Posterior vena cava (tissue), 2 donors: Measurements from ENCODE around the gene OR14A2. TPM values are rescaled to one million over a fixed set of nuclear protein-coding genes. Genes with fewer than 3 reads are reported as not detected.
"Not testable (repeated sequence)": the region's sequence is repeated elsewhere in the genome, so short reads cannot be mapped to it uniquely, and the experiment has no call there.

Experiments
- DNase-seq: peaks from one replicate; pipeline ENCODE4 v3.0.0-alpha.2; 2020; ENCODE audit warnings: low spot score
- intact Hi-C, 2 donors: fragments of 100-400 bp; cut with DNase I; formaldehyde crosslinking; loops; one replicate each; pipeline versions ENCODE4 v1.14.1 to v1.14.2; 2022 to 2023
- long read RNA-seq, 2 donors: library from polyadenylated mRNA; unstranded; transcript quantifications; one replicate each; pipeline ENCODE4 v2.0.0, GENCODE V29; 2020 to 2021
- total RNA-seq, 2 donors: library from RNA; stranded (reverse); fragmentation: NEBNext Ultra II Directional; extraction: Animal tissue kit (Norgen Biotek cat#: 25700); gene quantifications; one replicate each; pipeline ENCODE4 v1.2.1, GENCODE V29; 2021
- donor health status: DM: yes; HTN: yes; CAD: no.
- donor health status: DM: yes; HTN: yes; CAD: no.

OR14A2 gene
- total RNA-seq = not detected
- long read RNA-seq, donor 1 = 0 reads
- long read RNA-seq, donor 2 = 0 reads

- intact Hi-C loops = no loop called here
- no peak for DNase-seq
Observed at GRCh38 chr1:247748041-247748440, at the start of gene OR14A2. TSS of gene OR14A2 (minus strand) at chr1:247748141.

GRCh38 chr1:247797518-247797917 lies 49.6 kb upstream of the OR14A2 start:
- DNase-seq = no peak
- intact Hi-C loops = no loop called here

GRCh38 chr1:247769603-247770002 lies 21.7 kb upstream of the OR14A2 start:
- intact Hi-C loops = no loop called here
- DNase-seq = no peak

- intact Hi-C loops = no loop called here
- DNase-seq = no peak
Observed at GRCh38 chr1:247760456-247760855, 12.5 kb upstream of the OR14A2 start, which contains the start of gene OR1C1. TSS of gene OR1C1 (minus strand) at chr1:247760556. CDS start at chr1:247758406, 2,150 bp downstream.

GRCh38 chr1:247754311-247754710 lies 6.4 kb upstream of the OR14A2 start:
- intact Hi-C loops, DNase-seq: not testable (repeated sequence)

- intact Hi-C loops = no loop called here
- DNase-seq = no peak
Observed at GRCh38 chr1:247749870-247750269, 1.9 kb upstream of the OR14A2 start.

- no peak for DNase-seq
- intact Hi-C loops = no loop called here
Observed at GRCh38 chr1:247747616-247748015, 325 bp downstream of the OR14A2 start.

- intact Hi-C loops = no loop called here
Observed at GRCh38 chr1:247746391-247746935, 1.5 kb downstream of the OR14A2 start.

GRCh38 chr1:247742215-247742760 lies 5.7 kb downstream of the OR14A2 start:
- intact Hi-C loops, DNase-seq: not testable (repeated sequence)

More at GRCh38 chr1:247746391-247746935, 1.5 kb downstream of the OR14A2 start:
- DNase-seq = no peak

GRCh38 chr1:247741756-247742155 lies 6.2 kb downstream of the OR14A2 start:
- intact Hi-C loops = no loop called here
- no peak for DNase-seq

GRCh38 chr1:247740721-247741120 lies 7.2 kb downstream of the OR14A2 start:
- no peak for DNase-seq
- intact Hi-C loops = no loop called here

- DNase-seq = no peak
- intact Hi-C loops = no loop called here
Observed at GRCh38 chr1:247738315-247738714, 9.6 kb downstream of the OR14A2 start, which contains the start of gene OR14K1. TSS of gene OR14K1 (plus strand) at chr1:247738615. CDS start at chr1:247738615, 0 bp downstream.

- intact Hi-C loops = no loop called here
- DNase-seq = no peak
Observed at GRCh38 chr1:247721222-247721621, 26.7 kb downstream of the OR14A2 start.

- intact Hi-C loops = no loop called here
- no peak for DNase-seq
Observed at GRCh38 chr1:247716546-247716945, 31.4 kb downstream of the OR14A2 start, which contains the start of gene OR6F1. TSS of gene OR6F1 (minus strand) at chr1:247716646. CDS start at chr1:247712755, 3,891 bp downstream.

- intact Hi-C loops = no loop called here
- no peak for DNase-seq
Observed at GRCh38 chr1:247713753-247714152, 34.2 kb downstream of the OR14A2 start.

- DNase-seq, intact Hi-C loops: not testable (repeated sequence)
Observed at GRCh38 chr1:247710681-247711080, 37.3 kb downstream of the OR14A2 start.

GRCh38 chr1:247701338-247701737 lies 46.6 kb downstream of the OR14A2 start:
- DNase-seq = no peak
- intact Hi-C loops = no loop called here

- intact Hi-C loops = no loop called here
- no peak for DNase-seq
Observed at GRCh38 chr1:247681288-247681897, 66.5 kb downstream of the OR14A2 start.

GRCh38 chr1:247680171-247680570 lies 67.8 kb downstream of the OR14A2 start:
- DNase-seq = no peak
- intact Hi-C loops = no loop called here

GRCh38 chr1:247679639-247680038 lies 68.3 kb downstream of the OR14A2 start, which contains the start of gene OR13G1:
TSS of gene OR13G1 (minus strand) at chr1:247679739. CDS start at chr1:247673041, 6,698 bp downstream.
- intact Hi-C loops = no loop called here
- no peak for DNase-seq
